HEK293 (cell line): ENCODE data around the gene FGF3.

Source experiments
- CTCF ChIA-PET: fragments of 350-600 bp; formaldehyde crosslinking; extraction: SDS; loops from one replicate; lab custom pipeline; 2021; ENCODE audit warnings: antibody characterized with exemption; lab: Yijun Ruan, JAX
- POLR2A ChIA-PET: fragments of 300-600 bp; formaldehyde crosslinking; extraction: SDS; loops from one replicate; lab custom pipeline; 2020; ENCODE audit warnings: antibody characterized with exemption, inconsistent platforms; lab: Yijun Ruan, JAX
- H3K27ac ChIP-seq: fragments of 200-500 bp; sonication (Bioruptor generic); 2 replicates; pipeline ENCODE4 v1.5.1; 2014; ENCODE audit warnings: low read depth, low read length, control low read depth, inconsistent platforms; ENCODE audit errors: extremely low read depth
- H3K36me3 ChIP-seq, 2 experiments: fragments of 200-500 bp in 1 of 2; sonication (Bioruptor generic) in 1 of 2; 1 replicate in 1 of 2; 2 replicates in 1 of 2; pipeline ENCODE4 v1.5.1; 2014 to 2017; ENCODE audit warnings: inconsistent platforms in 2 of 2, low read length in 2 of 2; ENCODE audit not compliant: control insufficient read depth in 2 of 2, insufficient read depth in 1 of 2
- H3K4me1 ChIP-seq: fragments of 200-500 bp; sonication (Bioruptor generic); 2 replicates; pipeline ENCODE4 v1.5.1; 2014; ENCODE audit warnings: mild to moderate bottlenecking, low read length, inconsistent platforms; ENCODE audit not compliant: control insufficient read depth, insufficient read depth
- H3K4me3 ChIP-seq: 2 replicates; pipeline ENCODE4 v1.5.1; 2011; ENCODE audit warnings: low read depth, mild to moderate bottlenecking, control low read depth, low read length, moderate library complexity
- H3K9me3 ChIP-seq: fragments of 200-500 bp; sonication (Bioruptor generic); 2 replicates; pipeline ENCODE4 v1.5.1; 2014; ENCODE audit warnings: low read depth, low read length, inconsistent platforms; ENCODE audit not compliant: control insufficient read depth, insufficient read depth
- IKZF3 ChIP-seq: fragments of 450-650 bp; IDR thresholded peaks from 2 replicates; pipeline ENCODE4 v1.5.0; 2018; ENCODE audit warnings: missing biosample characterization, mild to moderate bottlenecking, missing genetic modification characterization, moderate library complexity
- SALL2 ChIP-seq: fragments of 450-650 bp; formaldehyde crosslinking; IDR thresholded peaks from 2 replicates; pipeline ENCODE4 v1.5.0; 2017; ENCODE audit warnings: missing biosample characterization, mild to moderate bottlenecking, missing genetic modification characterization, borderline replicate concordance
- SETDB1 ChIP-seq: IDR thresholded peaks from one replicate; pipeline ENCODE4 v1.6.1; 2017; ENCODE audit warnings: mild to moderate bottlenecking, low read length, moderate library complexity, mixed read lengths; ENCODE audit not compliant: insufficient read length
- ZBTB17 ChIP-seq: fragments of 450-650 bp; formaldehyde crosslinking; IDR thresholded peaks from 2 replicates; pipeline ENCODE4 v1.5.1; 2016; ENCODE audit warnings: missing biosample characterization, missing genetic modification characterization
- ZFP69B ChIP-seq: fragments of 450-650 bp; formaldehyde crosslinking; IDR thresholded peaks from 2 replicates; pipeline ENCODE4 v1.5.1; 2016; ENCODE audit warnings: missing biosample characterization, missing genetic modification characterization
- ZNF132 ChIP-seq: fragments of 450-650 bp; formaldehyde crosslinking; IDR thresholded peaks from 2 replicates; pipeline ENCODE4 v1.5.1; 2017; ENCODE audit warnings: missing biosample characterization, missing genetic modification characterization, borderline replicate concordance
- ZNF157 ChIP-seq: fragments of 450-650 bp; formaldehyde crosslinking; IDR thresholded peaks from 2 replicates; pipeline ENCODE4 v1.5.1; 2016; ENCODE audit warnings: missing biosample characterization, missing genetic modification characterization
- ZNF366 ChIP-seq: fragments of 450-650 bp; formaldehyde crosslinking; conservative IDR thresholded peaks from 2 replicates; pipeline ENCODE4 v1.5.1; 2016; ENCODE audit warnings: missing biosample characterization, missing genetic modification characterization
- ZNF416 ChIP-seq: fragments of 450-650 bp; formaldehyde crosslinking; IDR thresholded peaks from 2 replicates; pipeline ENCODE4 v1.5.1; 2016; ENCODE audit warnings: missing biosample characterization, missing genetic modification characterization
- ZNF433 ChIP-seq: fragments of 450-650 bp; formaldehyde crosslinking; IDR thresholded peaks from 2 replicates; pipeline ENCODE4 v1.5.1; 2016; ENCODE audit warnings: missing biosample characterization, missing genetic modification characterization, low read depth
- ZNF548 ChIP-seq: fragments of 450-650 bp; formaldehyde crosslinking; IDR thresholded peaks from 2 replicates; pipeline ENCODE4 v1.5.1; 2016; ENCODE audit warnings: missing biosample characterization, missing genetic modification characterization
- ZNF560 ChIP-seq: fragments of 450-650 bp; formaldehyde crosslinking; IDR thresholded peaks from 2 replicates; pipeline ENCODE4 v1.5.1; 2017; ENCODE audit warnings: missing biosample characterization, missing genetic modification characterization, borderline replicate concordance
- ZNF623 ChIP-seq: fragments of 450-650 bp; formaldehyde crosslinking; IDR thresholded peaks from 2 replicates; pipeline ENCODE4 v1.5.1; 2016; ENCODE audit warnings: missing biosample characterization, missing genetic modification characterization
- ZNF639 ChIP-seq: fragments of 450-650 bp; formaldehyde crosslinking; IDR thresholded peaks from 2 replicates; pipeline ENCODE4 v1.5.1; 2016; ENCODE audit warnings: missing biosample characterization, missing genetic modification characterization
- ZNF76 ChIP-seq: fragments of 450-650 bp; formaldehyde crosslinking; IDR thresholded peaks from 2 replicates; pipeline ENCODE4; 2016; ENCODE audit warnings: low read depth, missing biosample characterization, missing genetic modification characterization, borderline replicate concordance
- ZNF776 ChIP-seq: fragments of 450-650 bp; formaldehyde crosslinking; IDR thresholded peaks from 2 replicates; pipeline ENCODE4 v1.5.0; 2017; ENCODE audit warnings: missing biosample characterization, missing genetic modification characterization, borderline replicate concordance
- ZNF843 ChIP-seq: fragments of 450-650 bp; formaldehyde crosslinking; IDR thresholded peaks from 2 replicates; pipeline ENCODE4 v1.5.1; 2016; ENCODE audit warnings: missing biosample characterization, missing genetic modification characterization
- ZSCAN16 ChIP-seq: fragments of 450-650 bp; formaldehyde crosslinking; IDR thresholded peaks from 2 replicates; pipeline ENCODE4 v1.5.1; 2016; ENCODE audit warnings: missing biosample characterization, missing genetic modification characterization
- ZSCAN23 ChIP-seq: fragments of 450-650 bp; formaldehyde crosslinking; IDR thresholded peaks from 2 replicates; pipeline ENCODE4 v1.5.1; 2016; ENCODE audit warnings: missing biosample characterization, missing genetic modification characterization
- ZXDB ChIP-seq: fragments of 450-650 bp; formaldehyde crosslinking; IDR thresholded peaks from 2 replicates; pipeline ENCODE4 v1.5.1; 2016; ENCODE audit warnings: missing biosample characterization, missing genetic modification characterization
- TF ChIP-seq, protein P1 (sequence below): sonication (generic); formaldehyde crosslinking; IDR thresholded peaks from 2 replicates; pipeline ENCODE4 v1.8.1; 2022; ENCODE audit warnings: mild to moderate bottlenecking, moderate library complexity, missing genetic modification reagents

Gene FGF3

GRCh38 chr11:69804769-69805508 is 14.3 kb downstream of the FGF3 start:
- ChIA-PET CTCF (interaction anchor here (0.6 kb wide), 1 partner anchor 81 kb away, joined by 3 read pairs; no protein-coding TSS in a partner anchor), POLR2A (no interaction called here)

DNA sequence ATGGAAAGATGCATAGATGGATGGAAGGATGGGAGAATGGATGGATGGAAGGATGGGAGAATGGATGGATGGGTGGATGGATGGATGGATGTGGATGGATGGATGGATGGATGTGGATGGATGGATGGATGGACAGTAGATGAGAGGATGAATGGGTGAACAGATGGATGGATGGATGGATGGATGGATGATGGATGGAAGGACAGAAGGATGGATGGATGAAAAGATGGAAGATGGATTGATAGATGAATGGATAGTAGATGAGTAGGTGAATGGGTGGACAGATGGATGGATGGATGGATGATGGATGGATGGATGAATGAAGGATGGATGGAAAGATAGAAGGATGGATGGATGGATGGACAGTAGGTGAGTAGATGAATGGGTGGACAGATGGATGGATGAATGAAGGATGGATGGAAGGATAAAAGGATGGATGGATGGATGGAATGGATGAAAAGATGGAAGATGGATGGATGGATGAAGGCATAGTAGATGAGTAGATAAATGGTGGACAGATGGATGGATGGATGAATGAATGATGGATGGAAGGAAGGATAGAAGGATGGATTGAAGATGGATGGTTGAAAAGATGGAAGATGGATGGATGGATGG is 15.5 kb downstream of the FGF3 start:
- no peaks in the 10 kb centered on the region for H3K4me1 ChIP-seq
- TF ChIP-seq ZBTB17 (tag by site-specific recombination) (peak; percentile 100), SALL2 (tag by site-specific recombination) (peak; percentile 50; the same call in 1 of the 2 replicates), IKZF3 (no peak), ZNF776 (tag by site-specific recombination) (0 out of 2 replicates have a peak, but pooled peaks have one; percentile 12), ZNF366 (peak; percentile 99)
- ChIA-PET POLR2A (no interaction called here), CTCF (interaction anchor here (0.6 to 0.7 kb wide), 2 partner anchors 82 to 85 kb away, joined by 3 to 4 read pairs; no protein-coding TSS in a partner anchor)
- H3K36me3 ChIP-seq, result no peaks in the 10 kb centered on the region
- H3K9me3 ChIP-seq, result no peaks in the 10 kb centered on the region
- H3K27ac ChIP-seq, result no peak overlapping the region
- H3K4me3 ChIP-seq, result no peak overlapping the region

More at GRCh38 chr11:69804769-69805508, 14.3 kb downstream of the FGF3 start:
- H3K9me3 ChIP-seq, result no peaks in the 10 kb centered on the region
- H3K27ac ChIP-seq, result no peak overlapping the region
- H3K36me3 ChIP-seq, result no peaks in the 10 kb centered on the region
- H3K4me1 ChIP-seq, result no peaks in the 10 kb centered on the region
- no peak overlapping the region for H3K4me3 ChIP-seq
- no peak for TF ChIP-seq ZNF132 (tag by site-specific recombination)
- no peak for TF ChIP-seq ZSCAN23 (tag by site-specific recombination)
- TF ChIP-seq, protein P1, sequence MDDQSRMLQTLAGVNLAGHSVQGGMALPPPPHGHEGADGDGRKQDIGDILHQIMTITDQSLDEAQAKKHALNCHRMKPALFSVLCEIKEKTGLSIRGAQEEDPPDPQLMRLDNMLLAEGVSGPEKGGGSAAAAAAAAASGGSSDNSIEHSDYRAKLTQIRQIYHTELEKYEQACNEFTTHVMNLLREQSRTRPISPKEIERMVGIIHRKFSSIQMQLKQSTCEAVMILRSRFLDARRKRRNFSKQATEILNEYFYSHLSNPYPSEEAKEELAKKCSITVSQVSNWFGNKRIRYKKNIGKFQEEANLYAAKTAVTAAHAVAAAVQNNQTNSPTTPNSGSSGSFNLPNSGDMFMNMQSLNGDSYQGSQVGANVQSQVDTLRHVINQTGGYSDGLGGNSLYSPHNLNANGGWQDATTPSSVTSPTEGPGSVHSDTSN (CRISPR knock-in tag), result no peak
- TF ChIP-seq ZNF639, result no peak
- no peak for TF ChIP-seq ZNF76 (tag by site-specific recombination)
- no peak for TF ChIP-seq ZNF416 (tag by site-specific recombination)
- no peak for TF ChIP-seq SETDB1
- TF ChIP-seq, all 188 proteins: peak for 0

DNA sequence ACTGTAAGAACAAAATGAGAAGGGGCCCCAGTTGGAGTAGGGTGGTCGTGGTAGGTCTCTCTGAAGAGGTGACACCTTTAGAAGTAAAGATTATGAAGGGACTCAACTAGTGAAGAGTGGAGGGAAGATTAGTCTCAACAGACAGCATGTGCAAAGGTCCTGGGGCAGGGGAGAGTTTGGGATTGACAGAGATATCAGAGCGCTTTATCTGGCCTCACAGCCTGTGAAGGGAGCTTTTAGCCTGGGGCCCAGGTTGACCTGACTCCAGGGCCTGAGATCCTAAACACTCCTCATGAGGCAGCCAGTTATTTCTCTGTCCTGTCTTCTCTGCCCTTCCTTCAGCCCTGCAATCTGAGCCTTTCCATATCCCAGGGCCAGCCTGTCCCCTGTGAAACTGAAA is 16.2 kb downstream of the FGF3 start:
- ChIA-PET POLR2A (no interaction called here), CTCF (interaction anchor here (0.6 to 0.7 kb wide), 2 partner anchors 86 to 94 kb away, joined by 3 to 4 read pairs; no protein-coding TSS in a partner anchor)
- Histone ChIP-seq H3K9me3 (no peaks in the 10 kb centered on the region), H3K4me1 (no peaks in the 10 kb centered on the region), H3K36me3 (no peaks in the 10 kb centered on the region), H3K27ac (no peak overlapping the region), H3K4me3 (no peak overlapping the region)
- peak; percentile 90 for TF ChIP-seq ZNF623 (tag by site-specific recombination)
- TF ChIP-seq ZNF843, result no peak

- H3K4me1 ChIP-seq, result no peaks in the 10 kb centered on the region
- POLR2A ChIA-PET, result no interaction called here
- H3K36me3 ChIP-seq, result no peaks in the 10 kb centered on the region
- no peak overlapping the region for H3K27ac ChIP-seq
- TF ChIP-seq ZXDB (tag by site-specific recombination) (no peak), ZSCAN16 (tag by site-specific recombination) (no peak), ZNF548 (tag by site-specific recombination) (no peak), ZNF776 (tag by site-specific recombination) (no peak), ZNF157 (tag by site-specific recombination) (no peak), ZNF433 (no peak), ZNF560 (tag by site-specific recombination) (no peak), ZFP69B (tag by site-specific recombination) (no peak)
- CTCF ChIA-PET, result interaction anchor here (0.6 kb wide), 1 partner anchor 93 kb away, joined by 3 read pairs; no protein-coding TSS in a partner anchor
- H3K9me3 ChIP-seq, result no peaks in the 10 kb centered on the region
- no peak overlapping the region for H3K4me3 ChIP-seq
These were observed 16.6 kb downstream of the FGF3 start for GRCh38 chr11:69802590-69802989.
